HG02884 (cell line): ENCODE data around the gene ABI2.
"Not testable (repeated sequence)": the region's sequence is repeated elsewhere in the genome, so short reads cannot be mapped to it uniquely, and the experiment has no call there.

ENCODE experiments used
- ATAC-seq: cut with Tn5 transposase; IDR thresholded peaks from one replicate; pipeline ENCODE4 v1.9.1; 2021; ENCODE audit warnings: mild to moderate bottlenecking, moderate library complexity; ENCODE audit not compliant: unreplicated experiment

Gene ABI2

DNA sequence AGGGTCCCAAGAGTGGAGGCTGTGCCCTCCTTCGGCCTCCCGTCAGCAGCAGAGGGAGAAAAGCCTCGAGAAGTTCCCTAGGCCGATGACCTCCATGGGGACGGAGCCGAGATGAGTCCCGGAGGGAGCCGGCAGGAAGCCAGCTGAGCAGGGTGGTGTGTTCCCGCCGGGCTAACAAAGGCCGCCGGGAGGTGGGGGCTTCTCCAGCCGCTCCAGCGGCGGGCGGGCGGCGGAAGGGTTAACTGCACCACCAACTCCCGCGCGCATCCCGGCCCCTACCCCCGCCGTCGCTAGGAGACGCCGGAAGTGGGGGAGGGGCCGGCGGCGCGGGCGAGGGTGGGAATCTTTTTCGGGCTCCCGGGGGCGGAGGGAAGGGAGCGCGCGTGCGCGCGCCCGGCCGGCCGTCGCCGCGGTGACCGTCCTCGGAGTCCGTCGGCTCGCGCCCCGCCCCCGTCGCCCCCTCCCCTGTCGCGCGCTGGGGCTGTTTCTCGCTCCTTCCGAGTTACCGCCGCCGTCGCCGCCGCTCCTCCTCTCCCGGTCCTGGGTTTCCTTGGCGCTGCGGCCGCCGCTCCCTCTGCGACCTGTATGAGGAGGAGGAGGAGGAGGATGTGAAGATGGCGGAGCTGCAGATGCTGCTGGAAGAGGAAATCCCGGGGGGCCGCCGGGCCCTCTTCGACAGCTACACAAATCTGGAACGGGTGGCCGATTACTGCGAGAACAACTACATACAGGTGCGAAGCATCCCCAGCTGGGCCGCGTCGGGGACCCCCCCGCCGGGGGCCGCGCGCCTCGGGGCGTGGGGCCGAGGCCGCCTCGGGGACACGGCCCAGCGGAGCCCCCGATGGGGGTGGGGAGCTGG lies at the start of gene ABI2:
Gene ABI2 (plus strand): TSS at position 494 of the 859 bp plus-strand sequence. CDS start 121 bp downstream, at position 615.
- peak; percentile 65 for ATAC-seq

DNA sequence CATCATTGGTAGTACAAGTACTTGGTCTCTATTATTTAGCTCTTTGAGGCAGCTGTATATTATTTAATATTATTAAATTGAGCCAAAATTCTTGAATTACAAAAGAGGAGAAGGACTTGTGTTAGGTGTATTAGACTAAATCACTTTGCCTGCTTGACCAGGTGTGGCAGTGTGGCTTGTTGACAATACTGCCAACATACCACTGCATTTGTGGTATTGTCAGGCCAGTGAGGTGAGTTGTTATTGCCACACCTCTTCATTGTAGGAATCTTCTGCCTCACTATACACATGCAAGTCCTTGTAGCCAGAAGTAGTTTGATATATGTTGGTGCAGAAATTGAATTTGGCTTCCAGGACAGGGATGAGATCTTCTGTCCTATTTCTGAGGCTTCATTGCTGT lies 48.9 kb upstream of the ABI2 start:
- no peak for ATAC-seq

DNA sequence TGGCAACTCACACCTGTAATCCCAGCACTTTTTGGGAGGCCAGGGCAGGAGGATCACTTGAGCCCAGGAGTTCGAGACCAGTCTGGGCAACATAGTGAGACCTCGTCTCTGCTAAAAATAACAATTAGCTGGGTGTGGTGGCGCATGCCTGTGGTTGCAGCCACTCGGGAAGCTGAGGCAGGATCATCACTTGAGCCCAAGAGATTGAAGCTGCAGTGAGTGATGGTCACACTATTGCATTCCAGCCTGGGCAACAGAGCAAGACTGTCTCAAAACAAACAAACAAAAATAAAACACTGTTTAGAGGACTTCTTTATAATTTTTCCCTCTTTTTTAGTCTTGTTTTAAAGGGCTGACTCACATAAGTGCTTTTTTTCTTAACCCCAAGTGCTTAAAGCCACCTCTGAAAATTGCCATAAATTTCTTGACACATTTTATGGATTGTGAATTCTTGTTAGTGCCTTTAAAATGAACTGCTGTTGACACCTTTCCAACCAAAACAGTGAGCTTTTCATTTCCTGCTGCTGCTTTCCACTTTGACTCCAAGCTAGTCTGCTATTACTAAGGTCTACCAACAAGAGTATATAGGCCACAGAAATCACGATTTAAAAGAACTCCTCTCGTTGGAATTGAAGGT lies 47.6 kb upstream of the ABI2 start:
- no peak for ATAC-seq

- ATAC-seq: no peak
Measured at GRCh38 chr2:203282101-203282500, 46.1 kb upstream of the ABI2 start.

- ATAC-seq: no peak
Measured at GRCh38 chr2:203286532-203286931, 41.7 kb upstream of the ABI2 start.

DNA sequence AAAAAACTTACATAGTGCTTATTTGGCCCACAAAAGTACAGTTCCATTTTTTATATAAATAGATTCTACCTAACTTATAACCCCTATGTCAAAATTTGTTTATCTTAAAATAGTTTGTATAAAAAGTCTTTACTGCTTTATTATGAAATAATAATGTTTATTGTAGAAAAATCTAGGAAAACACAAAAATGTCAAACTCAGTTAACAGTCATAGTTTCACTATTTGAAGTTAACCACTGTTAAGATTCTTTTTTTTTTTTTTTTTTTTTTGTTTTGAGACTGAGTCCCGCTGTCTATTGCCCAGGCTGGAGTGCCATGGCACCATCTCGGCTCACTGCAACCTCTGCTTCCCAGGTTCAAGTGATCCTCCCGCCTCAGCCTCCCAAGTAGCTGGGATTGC lies 26.5 kb upstream of the ABI2 start:
- ATAC-seq: no peak

- ATAC-seq: not testable (repeated sequence)
Measured at GRCh38 chr2:203302586-203302985, 25.6 kb upstream of the ABI2 start.

GRCh38 chr2:203310688-203311436 lies 17.3 kb upstream of the ABI2 start:
- no peak for ATAC-seq

DNA sequence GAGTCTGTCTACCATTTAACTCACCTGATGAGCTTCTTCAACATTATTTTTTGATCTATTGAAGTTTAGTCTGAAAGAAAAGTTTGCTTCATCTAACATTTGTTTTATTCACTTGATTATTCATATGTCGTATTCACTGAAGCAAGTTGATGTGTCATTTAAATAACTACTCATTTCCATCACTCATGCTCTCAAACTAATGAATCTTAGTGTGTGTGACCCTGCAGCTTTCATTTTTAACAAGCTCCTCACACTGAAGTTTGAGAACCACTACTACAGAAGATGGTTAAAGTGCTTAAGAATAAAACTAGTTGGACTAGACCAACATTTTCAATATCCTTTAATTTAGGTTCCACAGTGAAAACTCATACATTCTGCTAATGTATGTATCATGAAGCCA lies 1.8 kb upstream of the ABI2 start:
- no peak for ATAC-seq

DNA sequence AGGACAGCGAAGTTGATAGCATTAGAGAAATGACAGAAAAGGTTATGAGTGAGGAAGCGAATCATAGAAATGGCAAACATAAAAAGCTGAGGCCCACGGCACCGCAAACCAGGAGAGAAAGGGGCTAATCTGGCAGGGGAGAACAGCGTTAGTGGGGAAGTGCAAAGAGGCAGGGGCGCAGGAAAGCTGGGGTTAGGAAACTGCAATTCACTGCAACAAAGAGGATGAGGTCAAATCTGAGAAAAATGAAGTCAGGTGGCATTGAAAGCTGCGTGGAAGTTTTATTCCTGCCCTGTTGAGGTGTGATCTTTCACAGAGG lies 653 bp upstream of the ABI2 start:
- ATAC-seq: peak; percentile 9

DNA sequence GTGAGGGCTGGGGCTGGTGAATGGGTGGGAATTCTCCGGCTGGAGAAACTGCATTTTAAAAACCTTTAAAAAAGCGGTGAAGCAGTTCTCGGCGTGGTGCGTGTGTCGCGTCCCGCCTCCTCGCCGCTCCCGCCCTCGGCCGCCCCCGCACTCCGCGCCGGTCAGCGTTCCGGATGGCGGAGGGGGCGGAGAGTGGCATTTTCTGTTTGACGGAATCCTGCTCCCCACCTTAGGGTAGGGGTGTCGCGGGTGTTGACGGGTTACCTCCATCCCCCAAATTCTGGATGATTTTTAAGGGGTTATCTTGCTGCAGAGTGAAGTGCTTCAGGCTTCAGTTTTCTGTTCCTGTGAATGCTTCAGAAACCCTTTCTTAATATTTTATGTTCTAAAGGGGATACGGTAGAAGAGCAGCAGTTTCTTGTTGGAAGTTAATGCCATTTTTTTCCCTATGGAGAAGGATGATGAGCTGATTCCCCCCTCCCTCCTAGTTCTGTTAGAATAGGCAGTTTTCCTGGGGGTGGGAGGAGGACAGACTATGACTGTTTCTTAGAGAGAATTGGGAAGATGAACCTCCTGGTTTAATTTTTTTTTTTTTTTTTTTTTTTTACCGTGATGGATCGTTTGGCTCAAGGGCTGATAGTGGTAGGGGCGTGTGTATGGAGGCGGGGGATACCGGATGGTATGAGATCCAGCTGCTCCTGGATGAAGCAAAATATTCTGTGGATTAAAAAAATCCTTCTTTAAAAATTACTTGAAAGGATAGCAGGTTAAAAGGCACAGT lies 756 bp downstream of the ABI2 start:
- peak; percentile 44 for ATAC-seq

- ATAC-seq: no peak
Measured at GRCh38 chr2:203330434-203330833, 2.2 kb downstream of the ABI2 start.

DNA sequence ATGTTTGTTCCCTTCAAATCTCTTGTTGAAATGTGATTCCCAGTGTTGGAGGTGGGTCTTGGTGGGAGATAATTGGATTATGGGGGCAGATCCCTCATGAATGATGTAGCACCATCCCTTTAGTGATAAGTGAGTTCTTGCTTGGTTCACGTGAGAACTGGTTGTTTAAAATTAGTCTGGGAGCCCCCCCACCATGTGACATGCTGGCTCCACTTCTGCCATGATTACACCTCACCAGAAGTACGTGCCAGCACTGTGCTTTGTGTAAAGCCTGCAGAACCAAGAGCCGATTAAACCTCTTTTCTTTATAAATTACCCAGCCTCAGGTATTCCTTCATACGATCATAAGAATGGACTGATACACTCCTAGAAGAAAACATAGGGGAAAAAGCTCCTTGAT lies 10.1 kb downstream of the ABI2 start:
- ATAC-seq: no peak

- ATAC-seq: no peak
Measured at GRCh38 chr2:203340791-203341487, 12.7 kb downstream of the ABI2 start.

- ATAC-seq: no peak
Measured at GRCh38 chr2:203341741-203342310, 13.6 kb downstream of the ABI2 start.

DNA sequence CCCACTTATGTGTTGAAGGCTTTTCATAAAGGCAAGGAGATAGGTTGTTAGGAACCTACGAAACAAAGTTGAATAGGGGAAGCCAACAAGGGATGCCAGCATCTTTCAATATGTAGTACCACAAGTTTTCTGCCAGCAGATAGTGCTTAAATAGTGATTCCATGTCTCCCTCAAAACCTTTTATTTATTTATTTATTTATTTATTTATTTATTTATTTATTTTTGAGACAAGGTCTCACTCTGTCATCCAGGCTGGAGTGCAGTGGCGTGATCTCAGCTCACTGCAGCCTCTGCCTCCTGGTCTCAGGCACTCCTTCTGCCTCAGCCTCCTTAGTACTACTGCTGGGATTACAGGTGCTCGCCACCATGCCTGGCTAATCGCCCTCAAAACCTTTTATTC lies 14.2 kb downstream of the ABI2 start:
- not testable (repeated sequence) for ATAC-seq

- ATAC-seq: no peak
Measured at GRCh38 chr2:203344667-203345066, 16.5 kb downstream of the ABI2 start.

DNA sequence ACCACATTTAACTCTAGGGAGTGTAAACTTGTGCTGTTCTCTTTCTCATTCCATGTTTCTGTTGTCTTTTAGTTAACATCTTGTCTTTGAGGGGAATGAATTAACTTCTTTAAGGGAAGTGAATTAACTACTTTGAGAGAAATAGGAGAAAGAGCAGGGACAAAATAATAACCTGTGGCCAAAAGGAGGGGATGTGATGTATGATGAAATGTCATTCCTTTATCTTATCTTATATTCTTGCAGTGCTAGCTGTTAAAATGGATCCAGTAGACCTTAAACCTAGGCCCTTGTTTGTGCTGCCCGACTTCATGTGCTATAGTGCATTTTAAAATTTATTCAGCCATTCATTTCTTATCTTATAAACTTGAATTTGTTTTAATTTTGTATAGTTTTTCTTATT lies 18.4 kb downstream of the ABI2 start:
- no peak for ATAC-seq

GRCh38 chr2:203347375-203347774 lies 19.2 kb downstream of the ABI2 start:
- no peak for ATAC-seq

- ATAC-seq: no peak
Measured at GRCh38 chr2:203352604-203353255, 24.5 kb downstream of the ABI2 start.
